ENCODE data around the gene NLK.
"Not testable (repeated sequence)": the region's sequence is repeated elsewhere in the genome, so short reads cannot be mapped to it uniquely, and the experiment has no call there.

GRCh38 chr17:28035452-28035851 is 7.0 kb upstream of the NLK start:
- not testable (repeated sequence) for TF ChIP-seq CTCF (conservative IDR thresholded peaks at IDR 0.05; ENCODE audit: low read length); EZH2phosphoT487 (IDR thresholded peaks at IDR 0.05; ENCODE audit: borderline replicate concordance)

All from Loucy (cell line).